ENCODE data around the gene PHACTR3. TPM values are rescaled to one million over a fixed set of nuclear protein-coding genes. Genes with fewer than 3 reads are reported as not detected.

PHACTR3 gene
- total RNA-seq, 1 experiment from 2014 or later = not detected

GRCh38 chr20:59628171-59628570 is 23.8 kb downstream of the PHACTR3 start:
- Histone ChIP-seq H3K4me1 (ENCODE audit: control insufficient read depth in 1 of 2, insufficient read depth in 2 of 2, low read length in 2 of 2) (no peaks in the 10 kb centered on the region), H3K36me3 (ENCODE audit: control insufficient read depth in 1 of 2, insufficient read depth in 2 of 2, low read length in 2 of 2) (no peaks in the 10 kb centered on the region), H2AFZ (ENCODE audit: low read depth, low read length, poor library complexity, severe bottlenecking) (no peak overlapping the region), H4K20me1 (ENCODE audit: insufficient read depth) (no peaks in the 10 kb centered on the region), H3K9me2 (ENCODE audit: insufficient read depth) (no peaks in the 10 kb centered on the region), H3K9me3 (ENCODE audit: control insufficient read depth in 1 of 2, insufficient read depth in 1 of 2, low read depth in 1 of 2, low read length in 2 of 2) (no peaks in the 10 kb centered on the region), H3K4me2 (ENCODE audit: low read length) (no peak overlapping the region), H3K9ac (ENCODE audit: low read length) (no peak overlapping the region), H3K27ac (ENCODE audit: low read depth, low read length) (no peak overlapping the region), H3K4me3 (replicated peaks in 1 of 2; ENCODE audit: low read depth in 1 of 2, low read length in 2 of 2) (no peak overlapping the region), H3K79me2 (ENCODE audit: insufficient read depth, low read length) (no peaks in the 10 kb centered on the region), H3K27me3 (ENCODE audit: insufficient read depth, low read length) (peaks cover 44% of the 10 kb centered on the region)
- ChIA-PET CTCF (no interaction called here), POLR2A (no interaction called here), RAD21 (ENCODE audit: low non-redundant PET in 1 of 2, low total read pairs in 2 of 2, uncharacterized antibody in 2 of 2, unreplicated experiment in 2 of 2) (no interaction called here)
- intact Hi-C loops (cut with micrococcal nuclease) = no loop called here
- DNase-seq (ENCODE audit: low read depth, low spot score) = no peak
- TF ChIP-seq YY1 (IDR thresholded peaks at IDR 0.05; ENCODE audit: extremely low read depth, insufficient replicate concordance, low read depth, low read length) (no peak), POLR2AphosphoS5 (IDR thresholded peaks at IDR 0.05; ENCODE audit: low read depth, low read length) (no peak), SRF (IDR thresholded peaks at IDR 0.05; ENCODE audit: low read depth) (no peak)
- TF ChIP-seq, protein P1, sequence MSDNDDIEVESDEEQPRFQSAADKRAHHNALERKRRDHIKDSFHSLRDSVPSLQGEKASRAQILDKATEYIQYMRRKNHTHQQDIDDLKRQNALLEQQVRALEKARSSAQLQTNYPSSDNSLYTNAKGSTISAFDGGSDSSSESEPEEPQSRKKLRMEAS (IDR thresholded peaks at IDR 0.05) = no peak
- no TSS peak for BruUV-seq (replicated peaks)
- ATAC-seq = no peak

DNA sequence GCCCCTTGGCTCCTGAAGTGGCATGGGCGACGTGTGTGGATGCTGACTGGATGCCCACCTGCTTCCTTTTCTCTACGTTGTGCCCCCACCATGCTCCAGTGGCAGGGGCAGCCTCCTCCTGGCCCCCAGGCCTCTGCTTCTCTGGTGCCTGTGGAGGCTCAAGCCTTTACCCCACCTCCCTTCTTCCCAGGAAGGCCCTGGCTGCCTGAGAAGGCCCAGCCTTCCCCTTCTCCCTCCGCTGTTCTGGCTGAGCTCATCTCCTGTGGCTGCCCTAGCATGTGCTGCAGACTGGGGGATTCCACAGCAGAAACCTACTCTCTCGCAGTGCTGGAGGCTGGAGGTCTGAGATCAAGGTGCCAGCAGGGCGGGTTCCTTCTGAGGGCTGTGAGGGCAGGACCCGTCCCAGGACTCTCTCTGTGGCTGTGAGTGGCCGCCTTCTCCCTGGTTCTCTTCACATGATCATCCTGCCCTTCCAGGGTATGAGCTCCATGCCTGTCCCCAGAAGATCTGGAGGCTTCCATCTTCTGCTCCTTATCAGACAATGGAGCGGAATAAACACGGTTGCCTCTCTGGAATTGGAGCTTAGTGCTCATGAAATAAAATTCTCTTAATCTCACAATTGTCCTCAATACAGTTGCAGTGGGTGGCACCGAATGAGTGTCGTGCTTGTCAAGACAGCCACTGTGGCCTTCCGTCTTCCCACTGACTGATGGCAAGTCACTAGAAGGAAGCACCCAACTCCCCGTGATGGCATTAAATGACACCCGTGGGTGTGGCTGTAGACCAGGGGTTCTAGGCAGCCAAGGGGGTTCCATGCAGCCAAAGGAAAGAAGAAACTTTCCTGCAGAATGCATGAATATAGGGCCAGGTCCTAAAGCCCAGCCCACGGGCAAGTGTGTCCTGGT is 25.1 kb downstream of the PHACTR3 start:
- POLR2A ChIA-PET = no interaction called here
- CTCF ChIA-PET = no interaction called here
- TF ChIP-seq, protein P1 (IDR thresholded peaks at IDR 0.05) = no peak
- TF ChIP-seq ZFX (IDR thresholded peaks at IDR 0.05) (no peak), EGR1 (IDR thresholded peaks at IDR 0.05; ENCODE audit: low read depth) (no peak), SP1 (IDR thresholded peaks at IDR 0.05; ENCODE audit: low read depth) (no peak), CTCF (IDR thresholded peaks at IDR 0.05 in 2 of 3, conservative IDR thresholded peaks at IDR 0.05 in 1 of 3; ENCODE audit: borderline replicate concordance in 1 of 3, insufficient read depth in 1 of 3, low read depth in 2 of 3, low read length in 2 of 3) (no peak), ELF1 (IDR thresholded peaks at IDR 0.05; ENCODE audit: borderline replicate concordance, low read depth) (no peak), CEBPB (IDR thresholded peaks at IDR 0.05; ENCODE audit: low read depth) (no peak), TCF7L2 (IDR thresholded peaks at IDR 0.05; ENCODE audit: borderline replicate concordance, extremely low read depth, insufficient read depth, insufficient read length) (no peak), POLR2AphosphoS5 (IDR thresholded peaks at IDR 0.05; ENCODE audit: low read depth, low read length) (no peak), YY1 (IDR thresholded peaks at IDR 0.05; ENCODE audit: extremely low read depth, insufficient replicate concordance, low read depth, low read length) (no peak), ZBTB33 (IDR thresholded peaks at IDR 0.05; ENCODE audit: extremely low read depth, insufficient replicate concordance, low read length) (no peak)
- ATAC-seq = no peak
- Histone ChIP-seq H2AFZ (ENCODE audit: low read depth, low read length, poor library complexity, severe bottlenecking) (no peak overlapping the region), H3K79me2 (ENCODE audit: insufficient read depth, low read length) (no peaks in the 10 kb centered on the region), H3K9me2 (ENCODE audit: insufficient read depth) (no peaks in the 10 kb centered on the region), H3K36me3 (ENCODE audit: control insufficient read depth in 1 of 2, insufficient read depth in 2 of 2, low read length in 2 of 2) (no peaks in the 10 kb centered on the region), H3K4me2 (ENCODE audit: low read length) (no peak overlapping the region), H3K9ac (ENCODE audit: low read length) (no peak overlapping the region), H3K4me3 (replicated peaks in 1 of 2; ENCODE audit: low read depth in 1 of 2, low read length in 2 of 2) (no peak overlapping the region), H3K4me1 (ENCODE audit: control insufficient read depth in 1 of 2, insufficient read depth in 2 of 2, low read length in 2 of 2) (no peaks in the 10 kb centered on the region), H3K27me3 (ENCODE audit: insufficient read depth, low read length) (peaks cover 44% of the 10 kb centered on the region), H3K27ac (ENCODE audit: low read depth, low read length) (no peak overlapping the region), H4K20me1 (ENCODE audit: insufficient read depth) (no peaks in the 10 kb centered on the region), H3K9me3 (ENCODE audit: control insufficient read depth in 1 of 2, insufficient read depth in 1 of 2, low read depth in 1 of 2, low read length in 2 of 2) (no peaks in the 10 kb centered on the region)
- RAD21 ChIA-PET (ENCODE audit: low non-redundant PET in 1 of 2, low total read pairs in 2 of 2, uncharacterized antibody in 2 of 2, unreplicated experiment in 2 of 2) = no interaction called here
- DNase-seq (ENCODE audit: low read depth, low spot score) = no peak
- intact Hi-C loops (cut with micrococcal nuclease) = no loop called here
- no TSS peak for BruUV-seq (replicated peaks)

All from HCT116 (cell line).